ENCODE measurements around the gene BTBD19.

DNA sequence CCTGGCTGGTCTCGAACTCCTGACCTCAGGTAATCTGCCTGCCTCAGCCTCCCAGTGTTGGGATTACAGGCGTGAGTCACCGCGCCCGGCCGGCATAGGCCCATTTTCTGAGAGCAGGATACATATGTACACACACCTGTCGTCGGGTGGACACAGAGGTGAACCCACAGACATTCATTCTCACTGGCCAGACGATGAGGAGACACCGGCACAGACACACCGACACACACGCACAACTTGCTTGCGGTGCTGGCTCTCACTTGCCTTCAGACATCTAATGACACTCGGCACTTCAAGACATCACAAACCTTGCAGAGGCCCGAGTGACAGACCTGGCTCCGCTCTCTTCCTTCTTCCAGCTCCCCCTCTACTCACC, 34.2 kb downstream of the BTBD19 start:
- TF ChIP-seq, protein P1, sequence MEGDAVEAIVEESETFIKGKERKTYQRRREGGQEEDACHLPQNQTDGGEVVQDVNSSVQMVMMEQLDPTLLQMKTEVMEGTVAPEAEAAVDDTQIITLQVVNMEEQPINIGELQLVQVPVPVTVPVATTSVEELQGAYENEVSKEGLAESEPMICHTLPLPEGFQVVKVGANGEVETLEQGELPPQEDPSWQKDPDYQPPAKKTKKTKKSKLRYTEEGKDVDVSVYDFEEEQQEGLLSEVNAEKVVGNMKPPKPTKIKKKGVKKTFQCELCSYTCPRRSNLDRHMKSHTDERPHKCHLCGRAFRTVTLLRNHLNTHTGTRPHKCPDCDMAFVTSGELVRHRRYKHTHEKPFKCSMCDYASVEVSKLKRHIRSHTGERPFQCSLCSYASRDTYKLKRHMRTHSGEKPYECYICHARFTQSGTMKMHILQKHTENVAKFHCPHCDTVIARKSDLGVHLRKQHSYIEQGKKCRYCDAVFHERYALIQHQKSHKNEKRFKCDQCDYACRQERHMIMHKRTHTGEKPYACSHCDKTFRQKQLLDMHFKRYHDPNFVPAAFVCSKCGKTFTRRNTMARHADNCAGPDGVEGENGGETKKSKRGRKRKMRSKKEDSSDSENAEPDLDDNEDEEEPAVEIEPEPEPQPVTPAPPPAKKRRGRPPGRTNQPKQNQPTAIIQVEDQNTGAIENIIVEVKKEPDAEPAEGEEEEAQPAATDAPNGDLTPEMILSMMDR (IDR thresholded peaks at IDR 0.05) = no peak
- no peak for TF ChIP-seq POLR2A (IDR thresholded peaks at IDR 0.05)
